CD4-positive, alpha-beta T cell treated with Interleukin-15 for 4 hours (primary cell): ENCODE results near the gene GOLGA3.
"Not testable (repeated sequence)": the region's sequence is repeated elsewhere in the genome, so short reads cannot be mapped to it uniquely, and the experiment has no call there.

Source experiments
- DNase-seq: peaks from one replicate; pipeline ENCODE4 v3.0.0-alpha.2; 2020; ENCODE audit warnings: low spot score

Gene GOLGA3

DNA sequence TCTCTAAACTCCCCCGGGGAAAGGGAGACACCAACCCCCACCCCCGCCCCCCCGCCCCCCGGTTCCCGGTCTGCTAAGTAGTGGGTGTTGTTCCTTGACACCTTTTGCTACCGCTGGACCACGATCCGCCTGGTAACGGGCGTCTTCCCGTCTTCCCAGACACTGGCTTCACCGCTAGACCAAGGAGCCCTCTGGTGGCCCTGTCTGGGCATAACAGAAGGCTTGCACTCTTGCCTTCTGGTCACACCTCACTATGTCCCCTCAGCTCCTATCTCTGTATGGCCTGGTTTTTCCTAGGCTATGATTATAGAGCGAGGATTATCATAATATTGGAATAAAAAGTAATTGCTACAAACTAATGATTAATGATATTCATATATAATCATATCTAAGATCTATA, 19.3 kb downstream of the GOLGA3 start:
- DNase-seq, result not testable (repeated sequence)

GRCh38 chr12:132807295-132808092, 21.2 kb downstream of the GOLGA3 start:
- DNase-seq, result no peak

DNA sequence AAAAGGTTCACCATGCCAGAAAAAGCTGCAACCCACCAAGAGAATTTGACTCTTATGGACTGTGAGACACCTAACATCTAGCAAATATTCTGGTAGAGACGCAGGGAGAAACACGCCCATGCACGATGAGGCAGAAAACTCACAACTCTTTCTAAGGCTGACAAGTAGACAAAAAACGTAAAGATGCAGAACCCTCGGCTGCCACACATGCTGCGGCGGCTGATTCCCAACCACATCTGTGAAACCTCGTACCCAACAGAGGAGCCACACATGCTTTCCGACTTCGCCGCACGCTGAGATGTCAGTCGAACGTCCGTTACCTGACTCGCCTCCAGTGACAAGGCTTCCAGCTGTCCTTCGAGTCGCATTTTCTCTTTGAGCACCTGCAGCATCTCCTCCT, 21.8 kb downstream of the GOLGA3 start:
- DNase-seq, result no peak

DNA sequence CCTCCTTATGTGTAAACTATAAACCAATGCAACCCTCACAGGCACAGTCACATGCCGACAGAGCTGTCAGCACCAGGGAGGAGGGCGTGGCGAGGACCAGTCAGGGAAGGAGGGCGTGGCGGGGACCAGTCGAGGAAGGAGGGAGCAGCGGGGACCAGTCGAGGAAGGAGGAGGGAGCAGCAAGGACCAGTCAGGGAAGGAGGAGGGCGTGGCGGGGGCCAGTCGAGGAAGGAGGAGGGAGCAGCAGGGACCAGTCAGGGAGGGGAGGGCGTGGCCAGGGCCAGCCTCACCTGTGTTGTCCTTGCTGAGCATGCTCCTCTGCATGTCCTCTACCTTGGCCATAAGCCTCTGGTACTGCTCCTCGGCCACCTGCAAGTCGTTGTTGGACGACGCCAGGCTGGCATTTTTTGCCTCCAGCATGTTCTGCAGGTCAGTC, 24.2 kb downstream of the GOLGA3 start:
- no peak for DNase-seq

DNA sequence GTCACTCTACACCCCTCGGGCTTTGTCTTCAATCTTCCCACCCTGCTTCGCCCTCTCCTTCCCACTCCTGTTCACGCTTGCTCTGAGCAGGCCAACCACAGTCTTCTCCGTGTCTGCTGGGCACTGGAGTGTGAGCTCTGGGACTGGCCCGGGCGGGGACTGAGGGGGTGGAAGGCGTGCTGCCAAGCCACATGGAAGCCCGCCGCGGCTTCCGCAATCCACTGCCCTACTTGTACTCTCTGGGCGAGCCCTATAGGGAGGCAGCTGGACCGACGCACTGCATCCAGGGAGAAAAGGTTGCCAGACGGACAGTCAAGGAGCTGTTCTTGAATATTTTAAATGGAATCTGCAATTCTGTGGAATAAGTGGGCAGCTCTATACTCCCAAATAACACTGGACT, 24.8 kb downstream of the GOLGA3 start:
- no peak for DNase-seq

DNA sequence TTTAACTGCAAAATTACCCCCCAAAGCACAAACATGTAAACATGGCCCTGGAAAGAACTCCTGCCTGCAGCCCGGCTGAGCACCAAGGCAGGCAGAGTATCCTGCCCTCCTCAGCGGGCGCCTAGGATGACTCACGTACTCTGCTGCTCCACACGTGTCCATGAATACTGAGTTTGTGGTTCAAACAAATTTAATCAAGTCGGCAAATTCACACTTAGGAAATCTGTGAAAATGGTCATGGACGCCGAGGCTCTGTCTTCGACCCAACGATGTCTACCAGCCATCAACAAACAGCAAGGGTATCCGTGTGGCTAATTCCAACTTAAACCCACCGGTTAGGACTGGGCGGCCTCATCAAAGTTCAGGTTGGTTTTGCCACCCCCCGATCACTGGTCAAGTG, 25.5 kb downstream of the GOLGA3 start:
- no peak for DNase-seq

- no peak for DNase-seq
Observed at GRCh38 chr12:132801741-132802140, 26.9 kb downstream of the GOLGA3 start.

DNA sequence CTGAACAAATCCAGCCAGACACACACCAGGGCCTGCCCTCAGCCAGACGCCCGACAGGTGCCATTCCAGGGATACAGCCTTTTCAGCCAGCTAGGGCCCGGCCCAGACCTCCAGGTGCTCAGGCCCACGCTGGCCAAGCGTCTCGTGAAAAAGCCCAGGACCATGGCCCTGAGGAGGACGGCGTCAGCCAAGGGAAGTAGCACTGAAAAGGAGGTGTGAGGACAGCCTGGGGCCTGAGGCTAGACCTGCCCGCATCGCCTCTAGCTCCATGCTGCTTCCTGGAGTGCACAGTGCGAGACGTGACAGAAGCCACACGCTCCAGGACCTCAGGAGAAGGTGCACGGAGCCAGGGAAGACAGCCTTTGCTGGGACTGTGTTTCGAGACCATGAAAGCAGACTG, 29.8 kb downstream of the GOLGA3 start:
- DNase-seq, result no peak

- DNase-seq, result no peak
Observed at GRCh38 chr12:132797820-132798570, 30.7 kb downstream of the GOLGA3 start.

- DNase-seq, result no peak
Observed at GRCh38 chr12:132795847-132796246, 32.8 kb downstream of the GOLGA3 start.

DNA sequence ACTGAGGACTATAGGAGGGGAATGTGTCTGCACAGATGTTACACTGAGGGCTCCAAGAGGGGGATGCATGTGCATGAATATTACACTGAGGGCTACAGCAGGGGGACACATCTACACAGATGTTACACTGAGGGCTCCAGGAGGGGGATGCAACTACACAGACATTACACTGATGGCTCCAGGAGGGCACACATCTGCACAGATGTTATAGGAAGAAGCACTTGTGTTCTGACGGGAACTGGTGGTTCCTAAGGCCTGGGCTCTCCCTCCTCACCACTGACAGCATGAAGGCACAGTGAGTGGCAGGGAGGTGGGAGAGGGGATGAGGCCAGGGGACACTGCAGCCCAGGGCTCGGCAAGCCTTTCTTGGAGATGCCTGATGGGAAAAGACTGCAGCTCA, 36.7 kb downstream of the GOLGA3 start:
- not testable (repeated sequence) for DNase-seq

- DNase-seq, result no peak
Observed at GRCh38 chr12:132789099-132789471, 39.6 kb downstream of the GOLGA3 start.

GRCh38 chr12:132788375-132789098, 40.1 kb downstream of the GOLGA3 start:
- no peak for DNase-seq

DNA sequence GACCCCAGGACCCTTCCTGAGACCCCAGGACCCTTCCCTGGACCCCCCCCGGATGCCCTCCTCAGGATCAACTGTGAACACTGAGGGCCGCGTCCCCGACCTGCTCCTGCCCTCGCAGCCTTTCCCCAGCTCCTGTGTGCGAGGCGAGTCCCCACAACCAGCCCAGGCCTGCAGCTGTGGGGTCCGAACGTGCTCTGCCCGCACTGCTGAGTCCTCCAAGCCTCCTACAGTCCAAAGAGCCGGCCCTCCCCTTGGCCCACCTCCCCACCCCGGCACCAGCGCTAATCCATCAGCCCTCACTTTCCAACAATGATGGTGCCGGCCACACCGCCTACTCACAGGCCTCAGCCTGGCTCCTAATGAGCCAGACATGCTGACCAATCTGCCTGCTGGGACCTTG, 40.8 kb downstream of the GOLGA3 start:
- DNase-seq, result no peak

GRCh38 chr12:132786192-132786591, 42.5 kb downstream of the GOLGA3 start:
- DNase-seq, result no peak

DNA sequence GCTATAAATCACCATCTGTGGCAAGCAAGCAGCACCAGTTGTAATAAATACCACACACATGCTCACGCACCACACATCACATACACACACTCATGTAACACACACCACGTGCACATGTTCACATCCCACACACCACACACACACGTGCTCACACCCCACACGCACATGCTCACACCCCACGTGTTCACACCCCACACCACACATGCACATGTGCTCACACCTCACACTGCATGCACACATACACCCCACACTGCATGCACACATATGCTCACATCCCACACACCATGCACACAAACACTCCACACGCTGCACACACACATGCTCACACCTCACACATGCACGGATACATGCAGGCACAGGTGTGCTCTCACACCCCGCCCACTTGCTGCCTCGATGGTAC, 44.1 kb downstream of the GOLGA3 start:
- no peak for DNase-seq

DNA sequence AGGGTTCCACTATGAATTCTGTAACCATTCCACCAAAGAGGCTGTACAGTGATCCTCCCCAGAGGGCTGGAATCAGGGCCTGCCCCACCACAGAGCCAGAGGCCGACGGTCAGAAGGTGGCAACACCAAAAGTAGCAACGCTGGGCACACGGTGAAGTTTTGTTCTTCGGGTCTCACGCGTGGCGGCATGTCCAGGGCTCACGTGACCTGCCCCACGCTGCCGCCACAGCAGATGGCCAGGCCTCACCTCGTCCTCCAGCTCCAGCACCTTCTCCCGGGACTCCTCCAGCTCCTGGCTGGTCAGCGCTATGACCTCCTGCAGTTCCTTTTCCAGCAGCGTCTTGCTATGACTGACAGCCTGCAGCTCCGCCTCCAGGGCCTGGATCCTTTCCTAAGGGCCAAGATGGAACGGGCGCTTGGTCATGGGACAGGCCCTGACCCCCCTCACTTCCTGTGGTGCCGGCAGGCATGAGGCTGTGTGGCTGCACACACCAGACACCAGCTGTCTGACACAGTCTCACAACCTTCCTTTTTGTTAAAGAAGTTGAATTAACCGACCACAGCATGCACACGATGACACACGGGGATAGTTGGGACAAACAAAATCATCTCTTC, 44.6 kb downstream of the GOLGA3 start:
- no peak for DNase-seq

DNA sequence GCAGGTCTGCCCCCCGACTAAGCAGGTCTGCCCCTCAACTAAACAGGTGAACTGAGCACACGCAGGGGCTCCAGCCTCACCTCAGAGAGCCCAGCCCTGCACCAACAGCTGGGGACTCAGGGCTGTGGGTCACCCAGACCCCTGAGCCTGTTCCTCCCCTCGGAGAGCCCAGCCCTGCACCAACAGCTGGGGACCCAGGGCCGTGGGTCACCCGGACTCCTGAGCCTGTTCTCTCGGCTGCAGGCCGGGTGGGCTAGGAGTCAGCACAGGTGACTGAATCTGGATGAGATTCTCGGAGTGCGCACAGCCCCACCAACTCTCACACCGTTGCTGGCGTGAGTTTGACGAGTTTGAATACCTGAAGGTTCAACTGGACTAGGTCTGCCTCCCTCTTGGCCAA, 46.7 kb downstream of the GOLGA3 start:
- no peak for DNase-seq

DNA sequence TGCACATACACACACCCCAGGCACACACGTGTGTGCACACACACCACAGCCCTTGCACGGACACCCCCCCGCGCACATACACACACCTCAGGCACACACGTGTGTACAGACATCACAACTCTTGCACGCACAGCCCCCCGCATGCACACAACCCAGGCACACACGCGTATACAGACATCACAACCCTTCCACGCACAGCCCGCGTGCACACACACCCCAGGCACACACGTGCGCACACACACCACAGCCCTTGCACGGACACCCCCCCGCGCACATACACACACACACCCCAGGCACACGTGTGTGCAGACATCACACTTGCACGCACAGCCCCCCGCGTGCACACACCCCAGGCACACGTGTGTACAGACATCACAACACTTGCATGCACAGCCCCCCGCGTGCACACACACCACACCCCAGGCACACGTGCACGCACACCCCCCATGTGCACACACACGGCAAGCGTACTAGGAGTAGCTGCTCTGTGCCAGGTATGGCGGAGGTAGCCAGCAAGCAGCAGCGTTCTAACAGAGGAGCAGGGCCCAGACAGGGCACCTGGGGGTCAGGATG, 48.8 kb downstream of the GOLGA3 start:
- no peak for DNase-seq

DNA sequence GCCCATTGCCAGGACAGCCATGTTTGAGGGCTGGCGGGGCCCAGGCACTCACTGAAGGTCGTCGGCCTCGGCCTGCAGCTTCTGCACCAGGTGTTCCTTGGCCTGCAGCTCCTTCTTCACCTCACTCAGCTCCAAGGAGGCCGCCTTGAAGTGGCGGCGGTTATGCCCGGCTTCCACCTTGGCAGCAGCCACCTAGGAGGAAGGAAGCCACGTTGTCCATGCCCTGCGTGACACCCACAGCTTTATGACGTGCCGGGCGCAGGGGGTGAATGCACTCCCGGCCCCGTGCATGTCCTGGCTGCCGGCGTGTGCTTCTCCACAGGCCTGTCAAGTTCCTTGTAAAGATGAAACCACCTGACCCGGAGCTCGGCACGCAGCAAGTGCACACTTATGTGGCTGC, 51.1 kb downstream of the GOLGA3 start:
- no peak for DNase-seq

- DNase-seq, result no peak
Observed at GRCh38 chr12:132776816-132777568, 51.7 kb downstream of the GOLGA3 start.
